ENCODE data around the gene FBXL4.
"Not testable (repeated sequence)": the region's sequence is repeated elsewhere in the genome, so short reads cannot be mapped to it uniquely, and the experiment has no call there.

The FBXL4 gene

GRCh38 chr6:98946266-98946878 is 1.4 kb downstream of the FBXL4 start:
- in situ Hi-C loops (cut with MboI; ENCODE audit: low sequenced_read_pairs): no loop called here

- in situ Hi-C loops (cut with MboI; ENCODE audit: low sequenced_read_pairs): no loop called here
These were observed 2.2 kb downstream of the FBXL4 start for GRCh38 chr6:98945311-98946115.

GRCh38 chr6:98944598-98945081 is 3.1 kb downstream of the FBXL4 start:
- in situ Hi-C loops (cut with MboI; ENCODE audit: low sequenced_read_pairs): no loop called here

GRCh38 chr6:98944168-98944567 is 3.6 kb downstream of the FBXL4 start:
- in situ Hi-C loops (cut with MboI; ENCODE audit: low sequenced_read_pairs): no loop called here

GRCh38 chr6:98942263-98942803 is 5.4 kb downstream of the FBXL4 start:
- in situ Hi-C loops (cut with MboI; ENCODE audit: low sequenced_read_pairs): no loop called here

GRCh38 chr6:98941319-98941718 is 6.4 kb downstream of the FBXL4 start:
- in situ Hi-C loops (cut with MboI; ENCODE audit: low sequenced_read_pairs): no loop called here

- in situ Hi-C loops (cut with MboI; ENCODE audit: low sequenced_read_pairs): no loop called here
These were observed 10.4 kb downstream of the FBXL4 start for GRCh38 chr6:98937351-98937750.

GRCh38 chr6:98932381-98932780 is 15.4 kb downstream of the FBXL4 start:
- in situ Hi-C loops (cut with MboI; ENCODE audit: low sequenced_read_pairs): no loop called here

GRCh38 chr6:98931696-98932095 is 16.1 kb downstream of the FBXL4 start:
- in situ Hi-C loops (cut with MboI; ENCODE audit: low sequenced_read_pairs): no loop called here

- in situ Hi-C loops (cut with MboI; ENCODE audit: low sequenced_read_pairs): no loop called here
These were observed 18.2 kb downstream of the FBXL4 start for GRCh38 chr6:98929498-98930060.

GRCh38 chr6:98928688-98929087 is 19.1 kb downstream of the FBXL4 start:
- in situ Hi-C loops (cut with MboI; ENCODE audit: low sequenced_read_pairs): no loop called here

- in situ Hi-C loops (cut with MboI; ENCODE audit: low sequenced_read_pairs): no loop called here
These were observed 20.2 kb downstream of the FBXL4 start for GRCh38 chr6:98927534-98927933.

GRCh38 chr6:98925831-98926230 is 21.9 kb downstream of the FBXL4 start:
- in situ Hi-C loops (cut with MboI; ENCODE audit: low sequenced_read_pairs): no loop called here

GRCh38 chr6:98924647-98925046 is 23.1 kb downstream of the FBXL4 start:
- in situ Hi-C loops (cut with MboI; ENCODE audit: low sequenced_read_pairs): no loop called here

GRCh38 chr6:98920904-98921431 is 26.8 kb downstream of the FBXL4 start:
- in situ Hi-C loops (cut with MboI; ENCODE audit: low sequenced_read_pairs): no loop called here

GRCh38 chr6:98910946-98911345 is 36.8 kb downstream of the FBXL4 start:
- in situ Hi-C loops (cut with MboI; ENCODE audit: low sequenced_read_pairs): not testable (repeated sequence)

GRCh38 chr6:98909236-98909635 is 38.5 kb downstream of the FBXL4 start:
- in situ Hi-C loops (cut with MboI; ENCODE audit: low sequenced_read_pairs): no loop called here

- in situ Hi-C loops (cut with MboI; ENCODE audit: low sequenced_read_pairs): not testable (repeated sequence)
These were observed 41.4 kb downstream of the FBXL4 start for GRCh38 chr6:98906342-98906741.

GRCh38 chr6:98905759-98906158 is 42.0 kb downstream of the FBXL4 start:
- in situ Hi-C loops (cut with MboI; ENCODE audit: low sequenced_read_pairs): no loop called here

- in situ Hi-C loops (cut with MboI; ENCODE audit: low sequenced_read_pairs): no loop called here
These were observed 43.6 kb downstream of the FBXL4 start for GRCh38 chr6:98904096-98904495.

GRCh38 chr6:98900706-98901105 is 47.0 kb downstream of the FBXL4 start:
- in situ Hi-C loops (cut with MboI; ENCODE audit: low sequenced_read_pairs): no loop called here

All from hTERT RPE-1 (cell line).